ENCODE data around the gene PAX5.

Gene PAX5

DNA sequence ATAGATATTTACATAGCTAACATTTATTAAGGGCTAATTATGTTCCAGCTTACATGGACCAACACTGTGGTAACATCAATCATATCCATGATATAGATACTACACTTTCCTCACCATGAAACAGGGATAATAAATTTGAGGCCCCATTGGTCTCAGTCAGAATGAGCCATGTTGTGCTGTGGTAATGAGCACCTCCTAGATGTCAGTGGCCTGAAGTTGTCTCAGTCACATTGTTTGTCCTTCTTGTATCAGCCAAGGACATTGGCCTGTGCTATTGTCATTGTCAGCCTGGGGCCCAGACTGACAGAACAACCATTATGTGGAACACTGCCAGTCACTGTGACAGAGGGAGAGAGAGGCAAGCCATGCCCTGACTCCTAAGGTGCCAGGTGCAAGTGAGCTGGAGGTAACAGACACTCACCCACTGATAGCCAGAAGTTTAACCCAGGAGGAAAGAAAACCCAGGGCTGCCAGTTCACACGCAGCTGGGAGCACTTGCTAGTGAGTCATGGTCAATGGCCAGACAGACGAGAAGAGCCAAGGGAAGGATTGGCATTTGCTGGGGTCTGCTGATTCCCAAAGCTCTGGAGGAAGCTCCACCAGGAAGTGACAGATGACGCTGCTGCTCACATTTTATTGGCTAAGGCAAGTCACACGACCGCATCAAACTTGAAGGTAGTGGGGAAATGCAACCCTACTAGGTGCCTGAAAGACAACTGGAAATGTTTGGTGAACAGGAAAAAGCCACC, 237.2 kb downstream of the PAX5 start:
- no peak for DNase-seq

GRCh38 chr9:36794461-36794860, 239.6 kb downstream of the PAX5 start:
- no peak for DNase-seq

- no peak for DNase-seq
These were observed 240.8 kb downstream of the PAX5 start for GRCh38 chr9:36793277-36793676.

DNA sequence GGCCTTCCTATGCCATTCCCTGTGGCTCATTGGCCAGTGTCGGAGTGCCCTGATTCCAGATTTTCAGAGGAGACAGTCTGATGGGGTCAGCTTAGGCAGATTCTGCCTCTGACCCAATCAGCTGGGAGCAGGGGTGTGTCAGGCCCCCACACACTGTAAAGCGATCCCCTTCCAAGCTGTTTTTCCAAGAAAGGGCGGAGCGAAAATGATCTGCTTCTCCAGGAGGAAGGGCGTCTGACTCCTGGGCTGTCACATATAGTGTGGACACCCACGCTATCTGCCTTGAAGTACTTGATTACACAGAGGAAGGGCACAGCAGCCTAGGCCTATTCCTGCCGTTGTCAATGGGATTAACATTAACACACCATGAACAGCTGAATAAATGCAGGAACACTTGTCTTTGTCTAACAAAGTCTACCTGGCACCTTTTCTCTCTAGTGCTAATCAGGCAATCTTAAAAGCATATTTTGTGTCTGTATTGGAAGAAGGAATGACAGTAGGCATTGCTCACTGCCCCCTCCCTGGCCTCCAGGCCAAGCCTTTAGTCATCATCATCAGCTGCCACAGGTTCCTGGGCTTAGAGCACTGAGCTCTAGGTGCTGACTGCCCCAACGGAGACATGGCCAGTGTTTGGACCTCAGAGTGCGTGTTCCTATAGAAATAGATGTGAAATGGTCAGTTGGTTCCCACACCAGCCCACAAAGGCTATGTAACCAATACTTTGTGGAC, 242.7 kb downstream of the PAX5 start:
- DNase-seq = no peak

GRCh38 chr9:36789886-36790285, 244.2 kb downstream of the PAX5 start:
- DNase-seq = no peak

DNA sequence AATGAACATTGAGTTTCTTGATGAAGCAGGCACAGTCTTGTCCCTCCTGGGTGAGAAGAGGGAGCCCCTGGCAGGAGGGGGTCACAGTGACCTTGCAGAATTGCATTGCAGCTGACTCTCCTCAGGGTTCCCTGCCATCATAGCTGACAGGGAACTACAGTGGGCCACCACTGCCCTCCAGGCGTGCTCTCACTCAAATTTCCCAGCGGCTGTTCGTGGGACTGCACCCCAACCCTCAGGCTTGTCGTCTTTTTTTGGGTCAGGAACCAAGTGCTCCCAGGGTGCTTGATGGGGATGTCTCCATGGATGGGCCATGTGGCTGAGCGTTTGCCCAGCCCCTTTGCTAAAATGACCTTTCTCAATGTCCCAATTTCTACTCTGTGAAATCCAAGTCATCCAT, 245.5 kb downstream of the PAX5 start:
- no peak for DNase-seq

GRCh38 chr9:36787709-36788108, 246.4 kb downstream of the PAX5 start:
- DNase-seq = no peak
